ENCODE data around the gene CORO2A.
"Not testable (repeated sequence)": the region's sequence is repeated elsewhere in the genome, so short reads cannot be mapped to it uniquely, and the experiment has no call there.

The CORO2A gene

GRCh38 chr9:98191181-98191608 is 1.2 kb downstream of the CORO2A start:
- no peak for DNase-seq

- DNase-seq = no peak
These were observed 1.7 kb downstream of the CORO2A start for GRCh38 chr9:98190757-98191105.

GRCh38 chr9:98189412-98189811 is 3.0 kb downstream of the CORO2A start:
- no peak for DNase-seq

GRCh38 chr9:98187926-98188325 is 4.5 kb downstream of the CORO2A start:
- DNase-seq = no peak

- no peak for DNase-seq
These were observed 6.2 kb downstream of the CORO2A start for GRCh38 chr9:98186236-98186635.

GRCh38 chr9:98185611-98186171 is 6.7 kb downstream of the CORO2A start:
- no peak for DNase-seq

GRCh38 chr9:98185021-98185567 is 7.3 kb downstream of the CORO2A start:
- no peak for DNase-seq

- no peak for DNase-seq
These were observed 8.1 kb downstream of the CORO2A start for GRCh38 chr9:98184326-98184725.

- no peak for DNase-seq
These were observed 9.4 kb downstream of the CORO2A start for GRCh38 chr9:98182889-98183599.

GRCh38 chr9:98182069-98182820 is 10.2 kb downstream of the CORO2A start:
- DNase-seq = no peak

GRCh38 chr9:98181746-98182068 is 10.7 kb downstream of the CORO2A start:
- no peak for DNase-seq

- no peak for DNase-seq
These were observed 11.4 kb downstream of the CORO2A start for GRCh38 chr9:98180996-98181395.

GRCh38 chr9:98178874-98179850 is 13.3 kb downstream of the CORO2A start:
- no peak for DNase-seq

GRCh38 chr9:98176391-98177259 is 15.8 kb downstream of the CORO2A start:
- no peak for DNase-seq

- no peak for DNase-seq
These were observed 16.7 kb downstream of the CORO2A start for GRCh38 chr9:98175762-98176161.

GRCh38 chr9:98175028-98175569 is 17.3 kb downstream of the CORO2A start:
- DNase-seq = no peak

- DNase-seq = not testable (repeated sequence)
These were observed 17.9 kb downstream of the CORO2A start for GRCh38 chr9:98174502-98174918.

GRCh38 chr9:98173181-98173580 is 19.3 kb downstream of the CORO2A start:
- no peak for DNase-seq

- DNase-seq = no peak
These were observed 19.8 kb downstream of the CORO2A start for GRCh38 chr9:98172604-98173003.

- DNase-seq = no peak
These were observed 21.1 kb downstream of the CORO2A start for GRCh38 chr9:98171176-98171925.

All from RPMI8226 (cell line).